Measurements from ENCODE around the gene SIRT3. TPM values are rescaled to one million over a fixed set of nuclear protein-coding genes. Genes with fewer than 3 reads are reported as not detected.
A peak's percentile ranks its signal among the peaks of the same experiment; 100 is the strongest.

Gene SIRT3
- total RNA-seq, 2 donors from 2014 or later: 22.1 to 22.6 TPM

DNA sequence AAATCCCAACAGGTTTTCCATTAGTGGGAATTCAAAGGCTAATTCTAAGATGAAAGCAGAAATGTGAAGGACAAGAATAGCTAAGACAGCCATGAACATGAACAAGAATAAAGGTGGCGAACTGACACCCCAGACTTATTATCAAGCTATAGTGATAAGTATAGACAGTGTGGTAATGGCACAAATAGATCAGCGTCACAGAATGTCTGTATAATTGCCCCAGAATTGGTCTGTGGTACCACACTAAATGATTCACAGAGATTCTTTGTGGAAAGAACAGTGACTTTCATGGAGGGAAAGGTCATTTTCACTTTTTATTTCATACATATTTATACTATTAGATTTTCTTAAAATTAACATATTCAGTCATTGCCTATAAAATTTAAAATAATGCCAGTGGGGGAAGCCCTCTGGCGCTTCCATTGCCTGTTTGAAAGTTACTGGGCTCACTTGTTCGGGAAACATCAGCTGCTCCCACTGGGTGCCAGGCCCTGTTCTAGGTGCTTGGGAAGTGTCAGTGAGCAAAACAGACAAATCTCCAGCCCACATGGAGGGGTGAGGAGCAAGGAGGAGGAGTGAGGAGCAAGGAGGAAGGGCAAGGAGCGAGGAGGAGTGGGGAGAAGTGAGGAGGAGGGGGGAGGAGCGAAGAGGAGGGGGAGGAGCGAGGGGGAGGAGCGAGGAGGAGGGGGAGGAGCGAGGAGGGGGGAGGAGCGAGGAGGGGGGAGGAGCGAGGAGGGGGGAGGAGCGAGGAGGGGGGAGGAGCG, 30.7 kb upstream of the SIRT3 start:
- Histone ChIP-seq H3K27me3 (no peaks in the 10 kb centered on the region), H3K4me1 (no peaks in the 10 kb centered on the region), H3K36me3 (replicated peaks in 1 of 2; ENCODE audit: insufficient read depth in 1 of 2, low read depth in 2 of 2) (no peaks in the 10 kb centered on the region), H3K27ac (no peak overlapping the region), H3K9me3 (no peaks in the 10 kb centered on the region), H3K4me3 (no peak overlapping the region)
- WGBS, 2 donors: 85% methylated on average over 4 to 5 of the region's 13 CpGs
- no peak for TF ChIP-seq POLR2A (IDR thresholded peaks at IDR 0.05)
- TF ChIP-seq, protein P1, sequence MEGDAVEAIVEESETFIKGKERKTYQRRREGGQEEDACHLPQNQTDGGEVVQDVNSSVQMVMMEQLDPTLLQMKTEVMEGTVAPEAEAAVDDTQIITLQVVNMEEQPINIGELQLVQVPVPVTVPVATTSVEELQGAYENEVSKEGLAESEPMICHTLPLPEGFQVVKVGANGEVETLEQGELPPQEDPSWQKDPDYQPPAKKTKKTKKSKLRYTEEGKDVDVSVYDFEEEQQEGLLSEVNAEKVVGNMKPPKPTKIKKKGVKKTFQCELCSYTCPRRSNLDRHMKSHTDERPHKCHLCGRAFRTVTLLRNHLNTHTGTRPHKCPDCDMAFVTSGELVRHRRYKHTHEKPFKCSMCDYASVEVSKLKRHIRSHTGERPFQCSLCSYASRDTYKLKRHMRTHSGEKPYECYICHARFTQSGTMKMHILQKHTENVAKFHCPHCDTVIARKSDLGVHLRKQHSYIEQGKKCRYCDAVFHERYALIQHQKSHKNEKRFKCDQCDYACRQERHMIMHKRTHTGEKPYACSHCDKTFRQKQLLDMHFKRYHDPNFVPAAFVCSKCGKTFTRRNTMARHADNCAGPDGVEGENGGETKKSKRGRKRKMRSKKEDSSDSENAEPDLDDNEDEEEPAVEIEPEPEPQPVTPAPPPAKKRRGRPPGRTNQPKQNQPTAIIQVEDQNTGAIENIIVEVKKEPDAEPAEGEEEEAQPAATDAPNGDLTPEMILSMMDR (IDR thresholded peaks at IDR 0.05): no peak
- DNase-seq: no peak
- no peak for ATAC-seq
- intact Hi-C loops (cut with DNase I): no loop called here

GRCh38 chr11:261624-262023, 25.5 kb upstream of the SIRT3 start:
- 86 to 88% methylated on average over 4 of the region's 4 CpGs for WGBS, 2 donors
- Histone ChIP-seq H3K27ac (no peak overlapping the region), H3K4me3 (no peak overlapping the region), H3K27me3 (no peaks in the 10 kb centered on the region), H3K4me1 (no peaks in the 10 kb centered on the region), H3K36me3 (replicated peaks in 1 of 2; ENCODE audit: insufficient read depth in 1 of 2, low read depth in 2 of 2) (no peaks in the 10 kb centered on the region), H3K9me3 (no peaks in the 10 kb centered on the region)
- no peak for TF ChIP-seq POLR2A (IDR thresholded peaks at IDR 0.05)
- TF ChIP-seq, protein P1 (IDR thresholded peaks at IDR 0.05): no peak
- no peak for DNase-seq
- intact Hi-C loops (cut with DNase I): no loop called here
- ATAC-seq: no peak

DNA sequence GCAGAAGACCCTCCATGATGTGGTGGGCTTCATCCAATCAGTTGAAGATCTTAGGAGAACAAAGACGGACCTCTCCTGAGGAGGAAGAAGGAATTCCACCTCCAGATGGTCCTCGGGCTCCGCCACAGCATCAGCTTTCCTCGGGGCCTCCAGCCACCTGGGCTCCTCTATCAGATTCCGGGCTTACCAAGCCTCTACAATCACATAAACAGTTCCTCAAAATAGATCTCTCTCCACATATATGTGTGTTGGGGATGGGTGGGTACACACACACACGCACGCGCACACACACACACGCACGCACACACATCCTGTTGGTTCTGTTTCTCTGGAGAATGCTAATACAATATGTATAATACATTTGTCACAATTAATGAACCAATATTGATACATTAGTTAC, 23.3 kb upstream of the SIRT3 start:
- DNase-seq: no peak
- Histone ChIP-seq H3K4me3 (no peak overlapping the region), H3K27me3 (no peaks in the 10 kb centered on the region), H3K36me3 (replicated peaks in 1 of 2; ENCODE audit: insufficient read depth in 1 of 2, low read depth in 2 of 2) (no peaks in the 10 kb centered on the region), H3K27ac (no peak overlapping the region), H3K4me1 (no peaks in the 10 kb centered on the region), H3K9me3 (no peaks in the 10 kb centered on the region)
- no peak for ATAC-seq
- WGBS, 2 donors: 72 to 74% methylated on average over 10 of the region's 10 CpGs
- TF ChIP-seq POLR2A (IDR thresholded peaks at IDR 0.05): no peak
- TF ChIP-seq, protein P1 (IDR thresholded peaks at IDR 0.05): no peak
- intact Hi-C loops (cut with DNase I): no loop called here

GRCh38 chr11:257766-258493, 21.8 kb upstream of the SIRT3 start:
- intact Hi-C loops (cut with DNase I): no loop called here
- 49 to 50% methylated on average over 13 to 15 of the region's 15 CpGs for WGBS, 2 donors
- Histone ChIP-seq H3K4me1 (no peaks in the 10 kb centered on the region), H3K36me3 (replicated peaks in 1 of 2; ENCODE audit: insufficient read depth in 1 of 2, low read depth in 2 of 2) (no peaks in the 10 kb centered on the region), H3K27ac (no peak overlapping the region), H3K4me3 (no peak overlapping the region), H3K27me3 (no peaks in the 10 kb centered on the region), H3K9me3 (no peaks in the 10 kb centered on the region)
- no peak for DNase-seq
- TF ChIP-seq, protein P1 (IDR thresholded peaks at IDR 0.05): peak in 3 of 7 experiments; percentile 11 to 38 (median 23)
- no peak for TF ChIP-seq POLR2A (IDR thresholded peaks at IDR 0.05)
- no peak for ATAC-seq

All from body of pancreas (tissue), 4 donors.